NCI-H146 treated with DMSO at 0.1 percent for 48 hours (cell line): ENCODE results near the gene NHSL2.

Experiments used
- DNase-seq: peaks from one replicate; lab custom pipeline; 2025; ENCODE audit not compliant: unreplicated experiment; lab: John Stamatoyannopoulos, UW

Gene NHSL2

DNA sequence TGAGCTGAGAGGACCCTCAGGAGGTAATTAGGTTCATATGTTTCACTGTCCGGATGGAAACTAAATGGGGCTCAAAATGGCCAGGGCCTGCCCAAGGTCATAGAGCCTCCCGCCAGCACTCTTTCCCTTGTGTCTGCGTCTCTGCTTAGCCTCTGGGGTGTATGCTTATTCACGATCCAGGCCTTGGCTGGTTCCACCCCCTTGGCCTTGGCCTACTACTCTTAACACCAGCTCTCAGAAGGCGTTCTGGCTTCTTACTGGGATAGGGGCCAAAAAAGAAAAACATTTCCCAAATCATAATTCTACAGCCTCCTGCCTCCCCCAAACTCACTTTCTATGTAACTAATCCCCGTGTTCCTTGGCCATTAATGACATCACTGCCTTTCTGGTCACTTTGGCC lies 152.3 kb downstream of the NHSL2 start:
- DNase-seq, result no peak

DNA sequence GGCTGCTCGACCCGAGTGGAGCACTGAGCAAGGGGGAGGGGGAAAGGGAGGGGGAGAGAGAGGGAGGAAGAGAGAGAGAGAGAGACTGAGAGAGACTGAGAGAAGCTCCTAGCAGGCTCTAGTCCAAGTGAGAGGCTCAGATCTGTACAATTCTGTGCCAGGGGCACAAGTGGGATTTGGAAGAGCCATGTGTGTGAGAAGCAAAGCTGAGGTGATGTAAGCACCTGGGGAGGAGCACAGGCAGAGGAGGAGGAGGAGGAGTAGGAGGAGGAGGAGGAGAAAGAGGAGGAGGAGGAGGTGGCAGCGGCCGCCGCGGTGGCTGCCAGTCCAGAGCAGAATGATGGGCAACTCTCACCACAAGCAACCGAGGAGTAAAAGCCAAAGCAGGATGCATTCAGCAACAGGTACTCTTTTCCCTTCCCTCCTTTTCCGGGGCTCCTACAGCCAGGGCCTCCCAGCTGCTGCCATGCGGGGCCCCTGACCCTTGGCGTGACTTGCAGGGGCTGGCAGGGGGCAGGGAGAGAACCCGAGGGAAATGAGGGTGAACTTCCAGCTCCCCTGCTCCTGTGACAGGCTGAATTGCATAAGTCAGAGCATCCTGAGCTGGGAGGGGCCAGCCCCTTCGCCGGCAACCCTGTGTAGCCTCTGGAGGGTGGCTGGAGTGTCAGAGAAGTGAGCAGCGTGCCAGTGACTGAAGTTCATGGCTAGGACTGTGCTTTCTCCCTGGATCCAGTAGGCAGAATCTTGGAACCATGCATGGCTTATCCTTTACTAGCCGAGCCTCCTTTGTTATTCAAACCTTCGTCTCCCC lies 158.9 kb downstream of the NHSL2 start:
- DNase-seq, result no peak

DNA sequence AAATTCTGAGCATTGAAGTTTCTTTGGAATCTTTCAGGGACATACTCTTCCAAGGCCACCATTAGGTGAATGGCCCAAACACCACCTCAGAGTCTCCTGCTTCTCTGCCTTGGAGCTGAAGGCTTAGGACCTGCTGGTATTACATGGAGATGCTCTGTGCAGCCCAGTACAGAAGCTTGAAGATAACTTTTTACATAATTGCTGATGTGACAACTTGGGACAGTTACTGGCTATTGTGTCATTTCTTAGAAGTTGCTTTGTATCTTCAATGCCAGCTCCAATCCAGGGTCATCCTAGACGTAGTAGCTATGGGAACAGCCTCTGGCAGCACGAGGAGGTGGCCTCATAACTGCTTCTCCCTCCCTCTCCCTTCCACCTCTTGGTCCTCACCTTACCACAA lies 160.6 kb downstream of the NHSL2 start:
- no peak for DNase-seq

DNA sequence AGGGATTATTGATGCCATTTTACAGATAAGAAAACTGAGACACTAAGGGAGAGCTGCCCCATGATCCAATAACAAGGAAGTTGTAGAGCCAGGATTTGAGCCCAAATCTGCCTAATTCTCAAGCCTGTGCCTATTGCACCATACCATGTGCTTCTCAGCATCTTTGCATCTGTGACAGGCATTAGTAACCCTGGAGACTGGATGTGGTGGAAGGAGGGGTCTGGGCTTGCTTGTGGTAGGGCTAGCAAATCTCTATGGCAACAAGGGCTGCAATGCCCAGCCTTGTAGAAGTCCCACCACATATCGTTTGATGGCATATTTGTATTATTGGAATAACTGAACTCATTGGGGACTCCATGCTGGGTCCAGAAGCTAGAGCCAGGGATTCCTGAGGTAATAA lies 163.0 kb downstream of the NHSL2 start:
- DNase-seq, result no peak

DNA sequence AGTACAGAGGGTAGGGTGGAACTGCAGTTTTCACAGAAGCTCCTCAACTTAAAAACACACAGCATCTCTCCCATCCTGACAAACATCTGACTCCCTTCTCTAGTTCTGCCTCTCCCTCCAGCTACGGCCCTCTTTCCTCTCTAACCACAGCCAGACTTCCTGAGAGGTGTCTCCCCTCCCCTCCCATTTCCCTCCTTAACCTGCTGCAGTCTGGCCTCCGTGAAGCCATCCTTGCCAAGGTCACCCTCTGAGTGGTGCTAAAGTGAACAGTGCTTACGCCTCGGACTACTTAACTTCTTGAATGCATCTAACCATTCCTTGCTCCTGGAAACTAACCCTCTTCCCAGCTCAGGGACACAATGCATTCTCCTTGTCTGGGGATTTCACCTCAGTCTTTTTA lies 167.8 kb downstream of the NHSL2 start:
- DNase-seq, result no peak

DNA sequence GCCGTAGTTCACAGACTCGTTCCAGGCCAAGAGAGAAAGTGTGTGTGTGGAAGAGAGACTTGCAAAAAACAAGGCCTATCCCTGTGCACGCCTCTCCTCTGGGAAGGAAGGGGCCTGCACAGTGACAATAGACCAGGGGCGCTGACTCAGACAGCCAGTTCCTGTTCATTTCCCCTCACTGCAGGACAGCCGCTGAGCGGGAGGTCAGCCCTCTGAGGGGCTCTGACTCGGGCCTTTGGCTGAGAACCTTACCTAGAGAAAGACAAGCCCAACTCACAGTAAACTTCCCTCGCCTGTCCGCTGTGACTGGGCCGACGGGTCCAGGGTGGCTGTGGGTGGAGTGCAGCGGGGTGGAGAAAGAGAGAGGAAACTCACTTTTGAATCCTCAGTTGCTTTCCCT lies 169.0 kb downstream of the NHSL2 start:
- no peak for DNase-seq

DNA sequence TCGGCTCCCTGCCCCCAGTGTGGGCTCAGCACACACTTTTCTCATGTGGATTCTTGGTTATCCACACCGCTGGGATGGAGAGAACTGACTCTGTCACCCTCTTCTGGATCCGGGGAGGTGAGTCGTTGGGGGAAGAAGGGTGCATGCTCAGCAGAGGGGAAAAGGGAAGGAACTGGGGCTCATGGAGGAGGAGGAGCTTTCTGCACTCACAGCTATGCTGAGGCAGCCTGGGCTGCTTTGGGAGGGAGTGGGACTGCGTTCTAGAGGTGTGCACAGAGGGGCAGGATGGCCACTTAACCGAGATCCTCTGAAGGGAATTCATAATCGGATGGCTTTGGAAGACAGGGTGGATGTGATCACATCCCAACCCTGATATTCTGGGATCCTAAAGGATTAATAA lies 169.5 kb downstream of the NHSL2 start:
- no peak for DNase-seq

DNA sequence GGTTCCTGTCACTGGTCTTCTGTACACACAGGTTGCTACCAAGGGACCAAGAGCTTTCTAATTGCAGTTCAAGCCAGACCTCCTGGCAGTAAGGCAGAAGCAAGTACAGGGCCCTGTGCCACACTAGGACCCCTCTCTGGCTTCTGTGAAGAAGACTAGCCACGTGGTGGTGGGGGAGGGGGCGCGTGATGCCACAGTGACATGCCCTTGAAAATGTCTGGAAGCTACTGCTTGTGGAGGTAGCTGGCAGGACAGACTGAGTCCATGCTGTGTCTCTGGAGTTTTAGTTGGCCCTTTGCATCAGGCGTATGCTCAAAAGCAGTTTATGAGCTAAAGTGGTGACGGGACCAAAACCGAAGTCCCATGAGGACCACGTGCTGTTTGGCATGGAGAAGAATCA lies 170.2 kb downstream of the NHSL2 start:
- no peak for DNase-seq

DNA sequence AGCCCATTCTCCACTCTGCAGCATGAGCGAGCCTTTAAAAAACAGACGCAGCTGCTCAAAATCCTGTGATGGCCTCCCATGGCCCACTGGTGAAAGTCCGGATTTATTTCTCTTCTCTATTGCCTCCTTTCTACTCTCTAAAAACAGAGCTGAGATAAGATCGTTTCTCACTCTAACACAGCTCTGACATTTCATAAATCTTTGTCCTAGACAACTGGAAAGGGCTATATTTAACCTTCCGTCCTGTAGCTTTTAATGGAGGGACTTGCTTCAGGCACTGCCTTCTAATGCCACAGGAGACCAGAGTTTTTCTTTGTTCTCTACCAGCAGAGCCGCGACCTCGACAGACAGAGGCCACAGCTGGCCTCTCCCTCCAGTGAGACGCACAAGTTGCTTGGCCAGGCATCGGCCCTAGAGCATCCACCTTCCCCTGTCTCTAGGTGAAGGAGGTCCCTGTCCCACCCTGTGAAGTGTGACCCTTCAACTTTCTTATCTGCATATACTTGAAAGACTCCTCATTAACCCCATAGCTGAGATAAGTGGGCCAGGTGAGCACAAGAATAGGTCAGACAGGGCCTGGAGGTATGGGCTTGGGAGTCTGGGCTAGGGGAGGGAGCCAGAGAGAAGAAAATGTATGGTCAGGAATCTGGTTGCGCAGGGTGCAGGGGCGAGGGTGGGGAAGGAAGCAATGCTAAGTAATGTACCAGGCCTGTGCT lies 171.1 kb downstream of the NHSL2 start:
- no peak for DNase-seq

DNA sequence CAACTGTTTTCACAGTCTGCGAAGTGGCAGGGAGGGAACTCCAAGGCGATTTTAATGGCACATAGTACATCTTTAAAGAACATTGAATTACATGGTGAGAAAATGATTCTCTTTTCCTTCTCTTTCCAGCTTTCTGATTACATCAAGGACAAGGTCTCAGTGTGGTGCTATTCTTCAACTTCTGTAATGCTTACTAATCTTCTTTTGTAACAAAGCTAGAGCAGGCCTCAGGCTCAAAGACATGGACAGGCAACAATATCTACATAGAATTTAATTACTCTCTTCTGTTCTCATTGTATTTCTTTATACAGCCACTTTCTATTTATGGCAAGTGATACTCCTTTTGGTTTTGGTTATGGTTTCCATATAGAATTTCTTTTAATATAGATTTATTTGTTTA lies 172.6 kb downstream of the NHSL2 start:
- DNase-seq, result no peak

DNA sequence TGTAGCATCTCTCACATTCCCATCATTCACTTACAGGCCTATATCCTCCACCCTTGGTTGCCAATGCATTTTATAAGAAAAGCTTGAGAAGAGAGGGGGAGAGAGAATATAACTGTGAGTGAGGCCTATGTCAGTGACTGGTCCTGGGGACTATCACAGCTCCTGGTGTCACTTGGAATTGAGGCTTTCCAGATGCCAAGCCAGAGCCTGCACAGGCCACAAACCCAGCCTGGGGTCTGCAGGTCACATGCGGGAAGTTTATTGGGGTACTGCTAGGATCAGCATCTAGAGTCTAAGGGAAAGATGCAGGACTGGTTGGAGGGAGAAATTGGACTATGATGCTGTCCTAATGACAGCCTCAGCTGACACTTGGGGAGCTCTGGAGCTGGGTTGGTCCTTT lies 173.5 kb downstream of the NHSL2 start:
- DNase-seq, result no peak

DNA sequence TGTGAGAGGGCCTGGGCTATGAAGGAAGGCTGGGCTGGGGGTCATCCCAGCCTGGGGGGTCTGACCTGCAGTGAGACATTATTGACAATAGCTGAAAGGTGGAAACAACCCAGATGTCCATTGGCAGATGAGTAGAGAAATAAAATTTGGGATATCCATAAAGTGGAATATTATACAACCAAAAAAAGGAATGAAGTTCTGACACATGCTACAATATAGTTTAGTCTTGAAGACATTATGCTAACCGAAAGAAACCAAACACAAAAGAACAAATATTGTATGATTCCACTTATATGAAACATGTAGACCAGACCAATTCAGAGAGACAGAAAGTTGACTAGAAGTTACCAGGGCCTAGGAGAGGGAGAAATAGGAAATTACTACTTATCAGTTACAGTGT lies 176.3 kb downstream of the NHSL2 start:
- DNase-seq, result no peak

DNA sequence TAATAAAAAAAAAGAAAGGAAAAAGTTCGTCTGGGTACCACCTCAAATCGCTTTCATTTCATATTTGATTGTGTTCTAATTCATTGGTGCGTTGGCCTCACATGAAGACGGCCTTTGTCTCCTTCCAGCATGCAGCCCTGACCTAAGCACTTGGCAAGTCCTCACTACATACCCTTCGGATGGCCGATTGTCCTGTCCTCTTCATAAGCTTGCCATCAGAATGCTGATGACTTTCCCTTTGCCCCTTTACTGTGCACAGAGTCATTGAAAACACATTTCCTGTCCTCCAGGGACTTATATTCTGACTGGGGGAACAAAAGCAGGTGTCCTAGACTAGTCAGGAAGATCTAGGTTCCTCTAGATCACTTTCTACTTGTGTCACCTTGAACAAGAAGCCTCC lies 178.1 kb downstream of the NHSL2 start:
- DNase-seq, result no peak

DNA sequence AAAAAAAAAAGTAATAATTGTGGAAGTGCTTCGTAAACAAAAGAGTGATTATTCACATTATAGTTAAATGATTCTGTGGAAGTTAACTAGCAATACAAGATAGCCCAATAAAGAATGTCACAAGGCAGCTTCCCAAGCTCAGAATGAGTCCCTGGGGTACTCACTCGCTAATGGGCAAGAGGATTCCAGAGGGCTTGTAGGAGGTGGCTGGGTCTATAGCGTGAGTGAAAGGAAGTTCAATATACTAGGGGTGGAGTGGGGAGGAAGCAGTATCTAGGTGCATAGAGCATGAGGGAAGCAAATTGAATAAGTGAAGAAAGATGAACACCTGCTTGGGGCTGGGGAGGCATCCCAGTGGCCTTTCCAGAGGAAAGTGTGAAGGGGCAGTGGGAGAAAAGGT lies 178.6 kb downstream of the NHSL2 start:
- DNase-seq, result no peak

DNA sequence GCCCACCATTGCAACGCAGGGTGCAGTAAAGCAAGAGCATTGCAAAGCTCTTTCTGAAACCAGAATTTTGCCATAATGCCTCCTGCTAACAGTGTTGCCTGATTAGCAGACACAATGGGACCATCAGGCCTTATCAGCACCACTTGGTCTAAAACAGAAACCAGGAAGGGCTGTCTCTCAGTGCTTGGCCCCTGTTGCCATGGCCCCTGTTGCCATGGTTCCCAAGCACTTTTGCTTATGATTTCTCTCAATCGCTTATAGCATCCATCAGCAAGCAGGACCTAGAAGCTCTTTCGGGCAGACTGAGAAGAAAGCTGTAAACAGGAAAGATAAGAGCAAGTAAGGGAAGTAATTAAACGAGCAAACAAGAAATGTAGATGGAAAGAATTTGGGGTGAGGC lies 184.2 kb downstream of the NHSL2 start:
- no peak for DNase-seq

DNA sequence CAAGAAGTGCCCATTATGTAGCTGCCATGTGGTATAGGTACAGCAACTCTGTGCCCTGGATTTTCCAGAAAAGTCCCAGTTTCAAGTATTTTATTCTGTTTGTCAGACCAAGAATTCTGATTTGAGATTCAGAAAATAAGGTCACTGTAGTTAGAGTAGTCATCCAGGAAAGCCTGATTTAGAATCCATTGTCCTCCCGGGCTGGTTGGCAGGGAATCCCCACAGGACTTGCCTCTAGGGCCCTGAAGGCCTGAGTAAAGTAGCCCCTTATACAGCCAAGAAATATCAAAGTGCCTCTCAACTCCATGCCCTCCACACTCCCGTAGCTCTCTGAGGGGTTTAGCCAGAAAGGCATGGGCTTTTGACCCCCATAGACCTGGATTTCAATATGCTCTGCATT lies 184.7 kb downstream of the NHSL2 start:
- DNase-seq, result no peak

DNA sequence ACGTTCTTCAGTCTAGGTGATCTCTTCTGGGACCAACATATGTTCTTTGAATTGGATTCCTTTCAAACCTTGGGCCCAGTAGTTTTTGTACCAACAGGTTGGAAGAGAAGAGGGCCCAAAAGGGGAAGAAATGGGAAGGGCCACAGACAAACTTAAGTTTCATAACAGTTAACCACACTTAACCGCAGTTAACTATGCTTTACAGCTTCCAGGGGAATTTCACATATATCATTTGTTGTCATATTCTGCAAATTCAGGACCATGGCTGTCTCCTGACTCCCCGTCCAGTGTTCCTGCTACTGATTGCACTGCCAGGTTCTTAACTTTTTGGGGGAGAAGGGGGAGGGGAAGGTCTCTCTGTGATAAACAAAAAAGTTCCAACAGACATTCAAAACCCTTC lies 186.5 kb downstream of the NHSL2 start:
- no peak for DNase-seq

DNA sequence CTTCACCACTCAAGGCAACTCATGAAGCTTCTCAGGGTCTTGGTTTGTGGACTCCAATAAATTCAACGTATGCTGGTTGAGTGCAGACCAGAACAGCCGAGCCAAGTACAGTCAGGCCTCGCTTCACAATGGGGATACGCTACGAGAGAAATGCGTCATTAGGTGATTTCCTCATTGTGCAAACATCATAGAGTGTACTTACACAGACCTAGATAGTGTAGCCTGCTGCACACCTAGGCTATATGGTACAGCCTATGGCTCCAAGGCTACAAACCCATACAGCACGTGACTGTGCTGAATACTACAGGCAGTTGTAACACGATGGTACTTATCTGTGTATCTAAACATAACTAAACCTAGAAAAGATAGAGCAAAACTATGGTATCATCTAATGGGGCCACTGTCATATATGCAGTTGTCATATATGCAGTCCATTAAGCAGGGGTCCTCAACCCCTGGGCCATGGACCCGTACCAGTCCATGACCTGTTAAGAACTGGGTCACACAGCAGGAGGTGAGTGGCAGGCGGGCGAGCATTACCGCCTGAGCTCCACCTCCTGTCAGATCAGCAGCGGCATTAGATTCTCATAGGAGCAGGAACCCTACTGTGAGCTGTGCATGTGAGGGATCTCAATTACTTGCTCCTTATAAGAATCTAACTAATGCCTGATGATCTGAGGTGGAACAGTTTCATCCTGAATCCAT lies 189.6 kb downstream of the NHSL2 start:
- no peak for DNase-seq

DNA sequence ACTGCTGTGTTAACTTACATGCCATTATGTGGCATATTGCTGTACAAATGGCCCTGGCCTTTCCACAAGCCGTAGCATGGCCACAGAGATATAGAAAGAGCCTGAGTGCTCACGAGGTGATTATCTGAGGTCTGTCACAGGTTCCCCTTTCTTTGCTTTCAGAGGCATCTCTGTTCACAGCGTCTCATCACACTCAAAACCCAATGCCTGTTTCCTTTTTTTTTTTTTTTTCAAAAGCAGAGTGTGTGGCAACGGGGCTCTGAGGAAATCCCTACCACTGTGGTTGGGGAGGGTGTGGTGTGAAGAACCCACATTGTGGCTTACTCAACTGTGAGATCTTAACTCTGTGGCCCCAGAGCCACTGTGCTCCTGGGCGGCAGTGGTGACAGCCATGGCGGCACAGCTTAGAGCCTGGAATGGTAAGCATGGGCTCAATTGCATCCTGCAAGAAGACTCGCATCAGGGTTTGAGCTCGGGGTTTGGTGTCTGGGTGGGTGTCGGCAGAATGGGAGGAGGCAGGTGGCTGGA lies 190.2 kb downstream of the NHSL2 start:
- no peak for DNase-seq

DNA sequence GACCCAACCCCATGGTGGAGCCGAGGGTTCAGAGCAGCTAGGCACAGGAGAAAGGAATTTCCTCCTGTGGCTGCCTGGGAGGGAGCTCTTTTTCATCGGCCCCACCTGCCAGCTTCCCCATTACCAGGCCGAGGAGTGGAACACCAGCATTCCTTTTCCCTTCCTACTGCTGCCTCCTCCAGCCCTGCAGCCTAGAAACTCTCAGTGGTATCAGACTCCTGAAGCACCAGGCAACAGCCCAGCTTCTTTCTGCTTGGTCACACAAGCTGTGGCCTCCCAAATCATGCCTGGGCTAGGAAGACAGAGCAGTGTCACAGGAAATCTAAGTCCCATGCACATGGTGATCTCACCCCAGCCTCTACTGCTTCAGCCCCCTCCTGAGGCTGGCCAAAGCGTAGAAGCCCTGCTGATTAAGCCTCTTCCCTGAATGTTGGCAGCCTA lies 191.0 kb downstream of the NHSL2 start:
- DNase-seq, result no peak

DNA sequence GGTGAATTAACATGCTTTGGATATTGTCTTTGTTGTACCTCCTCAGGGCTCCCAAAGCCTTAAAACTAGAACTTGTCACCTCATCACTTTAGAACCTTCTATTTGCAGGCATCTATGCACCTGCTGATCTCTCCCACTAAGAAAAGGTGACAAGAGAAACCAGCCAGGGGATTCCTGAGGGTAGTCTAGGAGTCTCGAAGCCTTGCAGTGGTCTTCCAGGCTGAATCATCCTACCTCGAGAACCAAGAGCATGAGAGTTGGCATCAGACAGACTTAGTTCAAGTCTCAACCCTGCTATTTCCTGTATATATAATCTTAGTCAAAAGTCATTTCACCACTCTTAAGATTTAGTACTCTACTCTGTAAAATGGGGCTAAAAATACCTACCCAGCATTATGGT lies 191.5 kb downstream of the NHSL2 start:
- no peak for DNase-seq

DNA sequence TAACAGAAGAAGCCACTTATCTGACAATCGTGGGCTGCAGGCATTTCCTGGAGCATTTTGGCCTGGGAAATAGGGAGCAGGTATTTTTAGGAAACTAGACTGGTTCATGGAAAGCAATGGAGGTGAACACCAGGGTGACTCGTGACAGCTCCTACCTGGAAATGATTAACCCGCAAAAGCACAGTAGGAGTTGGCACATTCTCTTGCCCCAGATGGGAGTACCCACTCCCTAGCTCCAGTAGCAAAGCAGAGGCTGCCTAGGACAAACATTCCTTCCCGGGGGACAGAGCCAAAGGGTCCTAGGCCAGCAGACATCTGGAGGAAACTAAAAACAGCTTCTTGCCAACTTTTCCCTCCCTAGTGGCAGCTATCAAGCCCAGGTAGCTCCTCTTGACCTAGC lies 192.1 kb downstream of the NHSL2 start:
- DNase-seq, result no peak
